Endothelial cell of umbilical vein (primary cell): Measurements from ENCODE around the gene PDE3B. TPM values are rescaled to one million over a fixed set of nuclear protein-coding genes. Genes with fewer than 3 reads are reported as not detected.

Experiments
- BruUV-seq: library from RNA; stranded (reverse); fragments of 400-500 nt; replicated peaks from 2 replicates; lab custom pipeline; 2021; lab: Mats Ljungman, UMichigan
- CTCF ChIA-PET: fragments of 300-600, 350-600 bp; sonication (Branson Sonifier 250); formaldehyde crosslinking; loops from one replicate; lab custom pipeline; 2021; ENCODE audit warnings: antibody characterized with exemption, inconsistent platforms; lab: Charles Lee
- POLR2A ChIA-PET: fragments of 300-600, 350-600 bp; sonication (Branson Sonifier 250); formaldehyde crosslinking; loops from one replicate; lab custom pipeline; 2021; ENCODE audit warnings: antibody characterized with exemption, inconsistent platforms; lab: Charles Lee
- DNase-seq: peaks from one replicate; pipeline ENCODE4 v3.0.0-alpha.2; 2011; ENCODE audit warnings: low read depth, low spot score
- FAIRE-seq: peaks from 2 replicates; lab custom pipeline; 2011; peaks lifted over from hg19 to GRCh38; lab: Jason Lieb, UNC
- H2AFZ ChIP-seq: 2 replicates; pipeline ENCODE4 v1.6.0; 2012; ENCODE audit warnings: low read depth, low read length, control low read depth, inconsistent platforms
- H3K27ac ChIP-seq: 2 replicates; pipeline ENCODE4 v1.5.1; 2011; ENCODE audit warnings: low read depth, mild to moderate bottlenecking, control low read depth, low read length, moderate library complexity; ENCODE audit not compliant: insufficient read depth
- H3K27me3 ChIP-seq, 2 experiments: 2 replicates each; pipeline versions ENCODE4 v1.6.0 to v1.6.1; 2011; ENCODE audit warnings: low read length in 2 of 2, mixed read lengths in 1 of 2; ENCODE audit not compliant: control insufficient read depth in 2 of 2, insufficient read depth in 2 of 2
- H3K36me3 ChIP-seq, 2 experiments: 2 replicates in 1 of 2; 3 replicates in 1 of 2; pipeline ENCODE4 v1.5.1; 2011; ENCODE audit warnings: low read length in 2 of 2, mild to moderate bottlenecking in 1 of 2, moderate library complexity in 1 of 2; ENCODE audit not compliant: control insufficient read depth in 2 of 2, insufficient read depth in 2 of 2; ENCODE audit errors: extremely low read depth in 1 of 2
- H3K4me1 ChIP-seq: 3 replicates; pipeline ENCODE4 v1.5.1; 2011; ENCODE audit warnings: mild to moderate bottlenecking, low read length; ENCODE audit not compliant: control insufficient read depth, insufficient read depth; ENCODE audit errors: extremely low read depth
- H3K4me2 ChIP-seq: 2 replicates; pipeline ENCODE4 v1.6.1; 2011; ENCODE audit warnings: low read length, control low read depth, mixed read lengths; ENCODE audit not compliant: insufficient read depth
- H3K4me3 ChIP-seq, 3 experiments: fragments of 200-600 bp in 1 of 3; sonication (generic), shearing (Covaris generic) in 1 of 3; replicated peaks in 1 of 3; 2 replicates each; pipeline ENCODE4 v1.5.1; 2011 to 2016; ENCODE audit warnings: control low read depth in 3 of 3, low read length in 3 of 3, mild to moderate bottlenecking in 2 of 3, inconsistent platforms in 1 of 3, low read depth in 1 of 3, moderate library complexity in 1 of 3; ENCODE audit not compliant: insufficient read depth in 1 of 3
- H3K79me2 ChIP-seq: 2 replicates; pipeline ENCODE4 v1.6.0; 2012; ENCODE audit warnings: low read length, inconsistent platforms; ENCODE audit not compliant: control insufficient read depth, insufficient read depth
- H3K9ac ChIP-seq: replicated peaks from 2 replicates; pipeline ENCODE3; 2011; ENCODE audit warnings: low read length, control low read depth; ENCODE audit not compliant: insufficient read depth; ENCODE audit errors: extremely low read depth
- H3K9me1 ChIP-seq: replicated peaks from 3 replicates; pipeline ENCODE4 v1.6.0; 2011; ENCODE audit warnings: mild to moderate bottlenecking, low read length; ENCODE audit not compliant: control insufficient read depth, insufficient read depth; ENCODE audit errors: extremely low read depth
- H3K9me3 ChIP-seq: replicated peaks from 2 replicates; pipeline ENCODE4 v1.5.1; 2012; ENCODE audit warnings: low read length, inconsistent platforms; ENCODE audit not compliant: control insufficient read depth, insufficient read depth
- H4K20me1 ChIP-seq: replicated peaks from 2 replicates; pipeline ENCODE3; 2011; ENCODE audit warnings: mild to moderate bottlenecking, low read length; ENCODE audit not compliant: control insufficient read depth, insufficient read depth; ENCODE audit errors: extremely low read depth
- EZH2 ChIP-seq: IDR thresholded peaks from 2 replicates; pipeline ENCODE4 v1.6.1; 2012; ENCODE audit warnings: borderline replicate concordance, low read depth, mild to moderate bottlenecking, moderate library complexity, low read length, inconsistent platforms; ENCODE audit not compliant: severe bottlenecking
- FOS ChIP-seq: IDR thresholded peaks from 2 replicates; pipeline ENCODE4 v1.6.1; 2011; ENCODE audit warnings: mild to moderate bottlenecking, low read length, moderate library complexity, borderline replicate concordance; ENCODE audit not compliant: insufficient read depth
- GATA2 ChIP-seq: IDR thresholded peaks from 2 replicates; pipeline ENCODE4 v1.7.0; 2011; ENCODE audit warnings: low read depth, mild to moderate bottlenecking, moderate library complexity, mixed read lengths, low read length; ENCODE audit not compliant: insufficient read length, insufficient read depth
- JUN ChIP-seq: IDR thresholded peaks from 2 replicates; pipeline ENCODE4 v1.6.1; 2011; ENCODE audit warnings: borderline replicate concordance, low read depth; ENCODE audit not compliant: insufficient read length, insufficient read depth
- MYC ChIP-seq: IDR thresholded peaks from one replicate; pipeline ENCODE4 v1.6.1; 2011; ENCODE audit warnings: mild to moderate bottlenecking, low read depth, low read length
- POLR2A ChIP-seq: IDR thresholded peaks from 2 replicates; pipeline ENCODE4 v1.6.1; 2012; ENCODE audit warnings: low read depth, mild to moderate bottlenecking, control low read depth, low read length
- POLR2AphosphoS5 ChIP-seq: IDR thresholded peaks from 2 replicates; pipeline ENCODE4 v1.6.1; 2012; ENCODE audit warnings: low read depth, mild to moderate bottlenecking, control low read depth, low read length, moderate library complexity; ENCODE audit not compliant: insufficient read depth
- dilution Hi-C: fragments of 300-500 bp; cut with MboI; formaldehyde crosslinking; loops from one replicate; pipeline ENCODE4 v1.15.0; 2019; ENCODE audit warnings: low sequenced_read_pairs; ENCODE audit not compliant: extremely low pct_ligation_motif_present
- intact Hi-C: fragments of 100-400 bp; cut with micrococcal nuclease; formaldehyde crosslinking; loops from one replicate; pipeline ENCODE4 v1.10.0; 2022
- polyA plus RNA-seq, 4 experiments: library from polyadenylated mRNA; depleted of rRNA in 3 of 4; stranded (reverse) in 3 of 4; unstranded in 1 of 4; fragments of >200 nt; gene quantifications; 2 replicates each; pipeline versions ENCODE4 v1.2.1 to v1.2.3, GENCODE V29; 2011 to 2012; ENCODE audit warnings: missing spikeins in 1 of 4
- total RNA-seq: library from RNA; stranded (reverse); gene quantifications from 2 replicates; pipeline ENCODE4 v1.2.3, GENCODE V29; 2021
- TF ChIP-seq, protein P1 (sequence below), 2 donors: IDR thresholded peaks; 1 replicate in 1 of 2; 2 replicates in 1 of 2; pipeline ENCODE4 v1.5.1; 2011; ENCODE audit warnings: low read length in 2 of 2, mild to moderate bottlenecking in 2 of 2, moderate library complexity in 2 of 2, control low read depth in 1 of 2, inconsistent platforms in 1 of 2, low read depth in 1 of 2; ENCODE audit not compliant: insufficient read depth in 1 of 2; ENCODE audit errors: extremely low read depth in 1 of 2
- TF ChIP-seq, protein P2 (sequence below): IDR thresholded peaks from 2 replicates; pipeline ENCODE4 v1.6.1; 2011; ENCODE audit not compliant: insufficient read depth, insufficient read length

The PDE3B gene
- total and polyA plus RNA-seq, 2 donors (not counting 3 experiments of a cell fraction or from before 2014, with no cell fraction given): 0.26 to 1.9 TPM

DNA sequence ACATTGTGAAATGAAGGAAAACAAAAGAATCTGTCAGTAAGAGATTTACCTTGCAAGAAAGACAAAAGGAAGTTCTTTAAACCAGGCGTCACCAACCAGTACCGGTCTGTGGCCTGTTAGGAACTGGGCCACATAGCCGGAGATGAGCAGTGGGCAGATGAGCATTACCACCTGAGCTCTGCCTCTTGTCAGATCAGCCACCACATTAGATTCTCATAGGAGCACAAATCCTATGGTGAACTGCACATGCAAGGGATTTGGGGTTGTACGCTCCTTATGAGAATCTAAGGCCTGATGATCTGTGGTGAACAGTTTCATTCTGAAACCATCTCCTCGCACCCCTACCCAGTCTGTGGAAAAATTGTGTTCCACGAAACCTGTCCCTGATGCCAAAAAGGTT is 140.2 kb downstream of the PDE3B start:
- Histone ChIP-seq H4K20me1 (no peaks in the 10 kb centered on the region), H3K27me3 (no peaks in the 10 kb centered on the region), H2AFZ (no peak overlapping the region), H3K4me1 (peaks cover 26% of the 10 kb centered on the region), H3K27ac (no peak overlapping the region), H3K9me1 (no peaks in the 10 kb centered on the region), H3K79me2 (no peaks in the 10 kb centered on the region), H3K36me3 (no peaks in the 10 kb centered on the region), H3K9me3 (no peaks in the 10 kb centered on the region), H3K4me3 (no peak overlapping the region), H3K9ac (no peak overlapping the region), H3K4me2 (no peak overlapping the region)
- no TSS peak for BruUV-seq
- POLR2A ChIA-PET: no interaction called here
- intact Hi-C loops: no loop called here
- FAIRE-seq (no peak), DNase-seq (no peak)
- dilution Hi-C loops: no loop called here
- CTCF ChIA-PET: no interaction called here
- TF ChIP-seq POLR2AphosphoS5 (no peak), GATA2 (no peak), POLR2A (no peak), MYC (no peak), JUN (no peak), EZH2 (no peak), FOS (no peak)
- TF ChIP-seq, protein P1, sequence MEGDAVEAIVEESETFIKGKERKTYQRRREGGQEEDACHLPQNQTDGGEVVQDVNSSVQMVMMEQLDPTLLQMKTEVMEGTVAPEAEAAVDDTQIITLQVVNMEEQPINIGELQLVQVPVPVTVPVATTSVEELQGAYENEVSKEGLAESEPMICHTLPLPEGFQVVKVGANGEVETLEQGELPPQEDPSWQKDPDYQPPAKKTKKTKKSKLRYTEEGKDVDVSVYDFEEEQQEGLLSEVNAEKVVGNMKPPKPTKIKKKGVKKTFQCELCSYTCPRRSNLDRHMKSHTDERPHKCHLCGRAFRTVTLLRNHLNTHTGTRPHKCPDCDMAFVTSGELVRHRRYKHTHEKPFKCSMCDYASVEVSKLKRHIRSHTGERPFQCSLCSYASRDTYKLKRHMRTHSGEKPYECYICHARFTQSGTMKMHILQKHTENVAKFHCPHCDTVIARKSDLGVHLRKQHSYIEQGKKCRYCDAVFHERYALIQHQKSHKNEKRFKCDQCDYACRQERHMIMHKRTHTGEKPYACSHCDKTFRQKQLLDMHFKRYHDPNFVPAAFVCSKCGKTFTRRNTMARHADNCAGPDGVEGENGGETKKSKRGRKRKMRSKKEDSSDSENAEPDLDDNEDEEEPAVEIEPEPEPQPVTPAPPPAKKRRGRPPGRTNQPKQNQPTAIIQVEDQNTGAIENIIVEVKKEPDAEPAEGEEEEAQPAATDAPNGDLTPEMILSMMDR (IDR thresholded peaks at IDR 0.05; ENCODE audit: extremely low read depth in 1 of 2, insufficient read depth in 1 of 2, low read depth in 1 of 2, low read length in 2 of 2): no peak
- TF ChIP-seq, protein P2, sequence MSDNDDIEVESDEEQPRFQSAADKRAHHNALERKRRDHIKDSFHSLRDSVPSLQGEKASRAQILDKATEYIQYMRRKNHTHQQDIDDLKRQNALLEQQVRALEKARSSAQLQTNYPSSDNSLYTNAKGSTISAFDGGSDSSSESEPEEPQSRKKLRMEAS: no peak
